ENCODE results near the gene MAPK7. TPM values are rescaled to one million over a fixed set of nuclear protein-coding genes. Genes with fewer than 3 reads are reported as not detected.
A peak's percentile ranks its signal among the peaks of the same experiment; 100 is the strongest.

MAPK7 gene
- total RNA-seq, 4 donors from 2014 or later, result 7.3 to 12.5 (median 10.4) TPM

- Histone ChIP-seq H3K4me3 (no peak overlapping the region), H3K27ac (no peak overlapping the region), H3K27me3 (no peaks in the 10 kb centered on the region), H3K36me3 (no peaks in the 10 kb centered on the region), H3K9me3 (no peaks in the 10 kb centered on the region), H3K4me1 (peaks cover 22 to 27% of the 10 kb centered on the region in 2 donors)
- TF ChIP-seq POLR2A (IDR thresholded peaks at IDR 0.05) (no peak), CTCF (IDR thresholded peaks at IDR 0.05 in 4 of 5, conservative IDR thresholded peaks at IDR 0.05 in 1 of 5) (no peak)
- intact Hi-C loops (cut with DNase I; ENCODE audit: low total_unique reads) (no loop called here), in situ Hi-C loops (cut with MboI; ENCODE audit: low sequenced_read_pairs in 4 of 4) (no loop called here)
- DNase-seq (no peak), ATAC-seq (no peak)
These were observed 33.8 kb upstream of the MAPK7 start for GRCh38 chr17:19344311-19345066.

- no peak for DNase-seq
- Histone ChIP-seq H3K27me3 (no peaks in the 10 kb centered on the region), H3K4me3 (no peak overlapping the region), H3K36me3 (no peaks in the 10 kb centered on the region), H3K9me3 (no peaks in the 10 kb centered on the region), H3K4me1 (peaks cover 22 to 27% of the 10 kb centered on the region in 2 donors), H3K27ac (peak overlapping the region in 1 of 4 donors; percentile 78)
- in situ Hi-C loops (cut with MboI; ENCODE audit: low sequenced_read_pairs in 4 of 4), result no loop called here
- intact Hi-C loops (cut with DNase I; ENCODE audit: low total_unique reads), result no loop called here
- TF ChIP-seq CTCF (IDR thresholded peaks at IDR 0.05 in 4 of 5, conservative IDR thresholded peaks at IDR 0.05 in 1 of 5) (no peak), POLR2A (IDR thresholded peaks at IDR 0.05) (no peak)
- ATAC-seq, result no peak
These were observed 33.2 kb upstream of the MAPK7 start for GRCh38 chr17:19345067-19345460.

- Histone ChIP-seq H3K4me1 (peaks cover 22 to 27% of the 10 kb centered on the region in 2 donors), H3K36me3 (no peaks in the 10 kb centered on the region), H3K27ac (peak overlapping the region; percentile 68 to 81 (median 80)), H3K9me3 (no peaks in the 10 kb centered on the region), H3K4me3 (no peak overlapping the region), H3K27me3 (no peaks in the 10 kb centered on the region)
- DNase-seq, result no peak
- no peak for TF ChIP-seq CTCF (IDR thresholded peaks at IDR 0.05 in 4 of 5, conservative IDR thresholded peaks at IDR 0.05 in 1 of 5)
- TF ChIP-seq POLR2A (IDR thresholded peaks at IDR 0.05), result no peak
- ATAC-seq, result no peak
- intact Hi-C loops (cut with DNase I; ENCODE audit: low total_unique reads), result no loop called here
- in situ Hi-C loops (cut with MboI; ENCODE audit: low sequenced_read_pairs in 4 of 4), result no loop called here
These were observed 32.6 kb upstream of the MAPK7 start for GRCh38 chr17:19345486-19346350.

GRCh38 chr17:19346351-19347255, 31.7 kb upstream of the MAPK7 start:
- Histone ChIP-seq H3K27me3 (no peaks in the 10 kb centered on the region), H3K36me3 (no peaks in the 10 kb centered on the region), H3K4me1 (peaks cover 22 to 27% of the 10 kb centered on the region in 2 donors), H3K4me3 (no peak overlapping the region), H3K9me3 (no peaks in the 10 kb centered on the region), H3K27ac (peak overlapping the region; percentile 68 to 81 (median 80))
- peak; percentile 55 to 79 for DNase-seq
- no peak for TF ChIP-seq POLR2A (IDR thresholded peaks at IDR 0.05)
- no peak for TF ChIP-seq CTCF (IDR thresholded peaks at IDR 0.05 in 4 of 5, conservative IDR thresholded peaks at IDR 0.05 in 1 of 5)
- in situ Hi-C loops (cut with MboI; ENCODE audit: low sequenced_read_pairs in 4 of 4) (no loop called here), intact Hi-C loops (cut with DNase I; ENCODE audit: low total_unique reads) (no loop called here)
- peak; percentile 81 to 83 for ATAC-seq

All from gastrocnemius medialis (tissue), 4 donors.